HL-60 (cell line): ENCODE data around the gene NANP.
A peak's percentile ranks its signal among the peaks of the same experiment; 100 is the strongest.

Experiments
- DNase-seq, 2 experiments: peaks; one replicate each; pipeline ENCODE4 v3.0.0-alpha.2; 2010 to 2020; ENCODE audit warnings: low read depth in 1 of 2, low spot score in 1 of 2
- H3K27ac ChIP-seq: fragments of 250-450 bp; sonication (Bioruptor Pico); replicated peaks from 2 replicates; pipeline ENCODE4 v1.5.1; 2020; ENCODE audit warnings: mild to moderate bottlenecking, moderate library complexity
- H3K27me3 ChIP-seq: fragments of 250-450 bp; sonication (Bioruptor Pico); 2 replicates; pipeline ENCODE4 v1.5.1; 2021; ENCODE audit warnings: mild to moderate bottlenecking, moderate library complexity; ENCODE audit not compliant: insufficient read depth, poor library complexity, severe bottlenecking
- H3K4me3 ChIP-seq: replicated peaks from 2 replicates; pipeline ENCODE4 v1.5.1; 2011; ENCODE audit warnings: mild to moderate bottlenecking, control low read depth, low read length; ENCODE audit not compliant: insufficient read depth
- GABPA ChIP-seq: IDR thresholded peaks from 2 replicates; pipeline ENCODE4 v1.6.1; 2012; ENCODE audit warnings: low read depth
- POLR2AphosphoS5 ChIP-seq: IDR thresholded peaks from 2 replicates; pipeline ENCODE4 v1.6.1; 2012; ENCODE audit warnings: low read depth
- REST ChIP-seq: IDR thresholded peaks from 2 replicates; pipeline ENCODE4 v1.6.1; 2012; ENCODE audit warnings: low read depth; ENCODE audit not compliant: insufficient replicate concordance
- SPI1 ChIP-seq: IDR thresholded peaks from 2 replicates; pipeline ENCODE4 v1.6.1; 2012; ENCODE audit warnings: low read depth, mild to moderate bottlenecking, borderline replicate concordance
- TF ChIP-seq, protein P1 (sequence below): IDR thresholded peaks from one replicate; pipeline ENCODE4 v1.5.1; 2011; ENCODE audit warnings: low read length, control low read depth, inconsistent platforms; ENCODE audit not compliant: insufficient read depth

The NANP gene

DNA sequence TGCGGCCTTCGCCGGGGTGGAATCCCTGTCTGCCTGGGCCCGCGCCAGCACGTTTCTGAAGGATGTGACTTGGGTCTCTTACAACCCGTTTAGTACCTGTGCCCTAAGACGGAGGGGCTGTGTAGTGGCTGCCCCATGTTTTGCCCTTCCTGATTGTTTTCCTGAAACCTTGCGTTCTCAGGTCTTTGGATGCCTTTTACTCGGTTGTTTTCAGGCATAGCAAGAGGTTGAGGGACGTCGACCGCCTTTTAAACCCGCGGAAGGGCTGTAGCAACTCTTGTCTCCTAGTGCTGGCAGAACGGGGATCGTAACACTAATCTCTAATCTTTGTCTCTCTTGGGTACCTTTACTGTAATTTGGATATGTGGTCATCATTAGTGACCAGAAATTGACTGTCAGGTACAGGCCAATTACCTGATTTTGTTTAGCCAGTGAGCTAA is 706 bp upstream of the NANP start:
- peak overlapping the region; percentile 78 for H3K27ac ChIP-seq
- peak overlapping the region; percentile 69 for H3K4me3 ChIP-seq
- no peaks in the 10 kb centered on the region for H3K27me3 ChIP-seq
- TF ChIP-seq SPI1 (no peak), GABPA (no peak), POLR2AphosphoS5 (no peak), REST (no peak)
- TF ChIP-seq, protein P1, sequence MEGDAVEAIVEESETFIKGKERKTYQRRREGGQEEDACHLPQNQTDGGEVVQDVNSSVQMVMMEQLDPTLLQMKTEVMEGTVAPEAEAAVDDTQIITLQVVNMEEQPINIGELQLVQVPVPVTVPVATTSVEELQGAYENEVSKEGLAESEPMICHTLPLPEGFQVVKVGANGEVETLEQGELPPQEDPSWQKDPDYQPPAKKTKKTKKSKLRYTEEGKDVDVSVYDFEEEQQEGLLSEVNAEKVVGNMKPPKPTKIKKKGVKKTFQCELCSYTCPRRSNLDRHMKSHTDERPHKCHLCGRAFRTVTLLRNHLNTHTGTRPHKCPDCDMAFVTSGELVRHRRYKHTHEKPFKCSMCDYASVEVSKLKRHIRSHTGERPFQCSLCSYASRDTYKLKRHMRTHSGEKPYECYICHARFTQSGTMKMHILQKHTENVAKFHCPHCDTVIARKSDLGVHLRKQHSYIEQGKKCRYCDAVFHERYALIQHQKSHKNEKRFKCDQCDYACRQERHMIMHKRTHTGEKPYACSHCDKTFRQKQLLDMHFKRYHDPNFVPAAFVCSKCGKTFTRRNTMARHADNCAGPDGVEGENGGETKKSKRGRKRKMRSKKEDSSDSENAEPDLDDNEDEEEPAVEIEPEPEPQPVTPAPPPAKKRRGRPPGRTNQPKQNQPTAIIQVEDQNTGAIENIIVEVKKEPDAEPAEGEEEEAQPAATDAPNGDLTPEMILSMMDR = no peak
- DNase-seq = no peak

DNA sequence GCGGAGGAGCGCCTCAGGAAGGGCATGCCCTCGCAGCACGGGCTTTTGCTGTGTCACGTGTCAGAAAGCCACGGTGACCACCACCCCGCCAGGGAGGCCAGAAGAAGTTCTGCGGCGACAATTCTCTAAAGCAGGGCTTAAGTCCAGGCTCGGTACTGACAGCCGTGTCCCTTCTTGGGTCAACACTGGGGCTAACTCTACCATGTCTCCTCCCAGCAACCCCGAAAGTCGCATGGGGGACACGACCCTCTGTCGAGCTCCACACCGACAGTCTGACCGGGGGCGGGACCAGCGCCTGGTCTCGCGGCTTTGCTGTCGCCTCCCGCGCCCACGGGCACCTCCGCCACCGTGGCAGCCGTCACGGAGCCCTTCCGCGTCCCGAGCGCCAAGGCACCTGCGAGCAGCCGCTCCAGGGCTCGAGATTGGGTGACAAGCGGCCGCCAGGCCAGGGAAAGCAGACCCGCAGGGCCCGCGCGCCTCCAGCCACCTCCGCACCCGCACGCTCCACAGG is 534 bp downstream of the NANP start:
- no peak for TF ChIP-seq REST
- no peak for TF ChIP-seq SPI1
- TF ChIP-seq GABPA = no peak
- no peak for TF ChIP-seq POLR2AphosphoS5
- TF ChIP-seq, protein P1 = no peak
- Histone ChIP-seq H3K27me3 (no peaks in the 10 kb centered on the region), H3K4me3 (peak overlapping the region; percentile 69), H3K27ac (peak overlapping the region; percentile 78)
- peak in 1 of 2 experiments; percentile 31 for DNase-seq

DNA sequence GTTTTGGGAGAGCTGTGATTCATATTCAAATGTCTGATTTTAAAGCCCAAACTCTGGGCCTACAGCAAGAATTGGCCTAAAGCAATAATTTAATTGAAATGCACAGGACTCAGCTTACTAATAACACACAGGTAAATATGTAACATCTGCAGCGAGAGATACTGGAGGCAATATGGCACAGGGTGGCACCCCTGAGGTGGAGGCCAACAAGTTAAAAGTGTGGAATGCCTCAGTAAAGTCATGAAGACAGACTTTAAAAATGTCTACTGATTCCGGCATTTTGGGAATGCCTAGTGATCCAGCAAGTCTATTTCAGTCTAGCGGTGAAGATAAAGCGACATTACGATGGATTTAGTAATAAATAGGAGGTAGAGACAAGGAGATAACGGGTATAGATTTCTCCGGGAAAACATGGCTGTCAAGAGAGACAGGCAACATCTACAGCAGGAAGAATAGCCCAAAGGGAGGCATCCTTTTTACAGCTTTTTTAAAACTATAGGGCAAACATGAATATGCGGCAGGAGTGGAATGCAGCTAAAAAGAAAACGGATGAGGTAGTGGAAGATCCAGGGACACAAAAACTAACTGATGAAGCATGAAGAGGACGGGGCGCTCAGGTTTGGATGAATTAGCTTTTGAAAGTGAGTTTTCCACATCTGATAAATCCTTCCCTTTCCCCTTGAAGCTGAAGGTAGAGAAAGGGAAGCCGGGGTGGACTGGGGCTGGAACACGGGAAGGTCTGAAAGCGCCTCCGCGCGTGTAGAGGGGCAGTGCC is 1.2 kb downstream of the NANP start:
- peak overlapping the region; percentile 69 for H3K4me3 ChIP-seq
- TF ChIP-seq, protein P1 = no peak
- TF ChIP-seq SPI1 (no peak), POLR2AphosphoS5 (no peak), GABPA (no peak), REST (no peak)
- H3K27me3 ChIP-seq = no peaks in the 10 kb centered on the region
- peak in 1 of 2 experiments; percentile 24 for DNase-seq
- peak overlapping the region; percentile 78 for H3K27ac ChIP-seq
